Activated naive CD8-positive, alpha-beta T cell treated with anti-CD3 and anti-CD28 coated beads for 36 hours (primary cell): ENCODE data around the gene VSIG10. TPM values are rescaled to one million over a fixed set of nuclear protein-coding genes. Genes with fewer than 3 reads are reported as not detected.
A peak's percentile ranks its signal among the peaks of the same experiment; 100 is the strongest.

Experiments
- DNase-seq: peaks from one replicate; pipeline ENCODE4 v3.0.0; 2021
- H3K27ac Mint-ChIP-seq: one replicate; pipeline ENCODE4 v1.8.0; 2022; ENCODE audit warnings: mild to moderate bottlenecking, moderate library complexity, mixed read lengths
- H3K27me3 Mint-ChIP-seq: one replicate; pipeline ENCODE4 v1.8.0; 2022; ENCODE audit warnings: mild to moderate bottlenecking, mixed read lengths
- H3K36me3 Mint-ChIP-seq: one replicate; pipeline ENCODE4 v1.8.0; 2021; ENCODE audit warnings: mild to moderate bottlenecking, mixed read lengths
- H3K4me1 Mint-ChIP-seq: one replicate; pipeline ENCODE4 v1.8.0; 2021; ENCODE audit warnings: mixed read lengths
- H3K4me3 Mint-ChIP-seq: one replicate; pipeline ENCODE4 v1.8.0; 2022; ENCODE audit warnings: mild to moderate bottlenecking, moderate library complexity, mixed read lengths
- H3K9me3 Mint-ChIP-seq: one replicate; pipeline ENCODE4 v1.8.0; 2022; ENCODE audit warnings: mixed read lengths
- total RNA-seq, 2 experiments: library from RNA; stranded (reverse); gene quantifications; one replicate each; pipeline ENCODE4 v1.2.3, GENCODE V29; 2021

Gene VSIG10
- total RNA-seq, 2 experiments from 2014 or later: 5.9 TPM

DNA sequence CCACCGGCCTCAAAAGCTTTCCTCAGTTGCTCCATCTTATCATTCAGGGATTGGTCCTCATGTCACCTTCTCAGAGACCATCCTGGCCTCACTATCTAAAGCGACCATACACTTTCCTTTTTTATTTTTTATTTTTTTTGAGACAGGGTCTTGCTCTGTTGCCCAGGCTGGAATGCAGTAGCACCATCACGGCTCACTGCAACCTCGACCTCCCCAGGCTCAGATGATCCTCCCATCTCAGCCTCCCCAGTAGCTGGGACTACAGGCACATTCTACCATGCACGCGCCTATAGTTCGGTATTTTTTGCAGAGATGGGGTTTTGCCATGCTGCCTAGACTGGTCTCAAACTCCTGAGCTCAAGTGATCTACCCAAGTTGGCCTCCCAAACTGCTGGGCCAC is 45.6 kb downstream of the VSIG10 start:
- no peaks in the 10 kb centered on the region for H3K9me3 Mint-ChIP-seq
- H3K36me3 Mint-ChIP-seq: peaks cover 7% of the 10 kb centered on the region
- H3K4me1 Mint-ChIP-seq: peaks cover 36% of the 10 kb centered on the region
- no peaks in the 10 kb centered on the region for H3K27me3 Mint-ChIP-seq
- H3K4me3 Mint-ChIP-seq: no peak overlapping the region
- DNase-seq: no peak
- H3K27ac Mint-ChIP-seq: no peak overlapping the region

DNA sequence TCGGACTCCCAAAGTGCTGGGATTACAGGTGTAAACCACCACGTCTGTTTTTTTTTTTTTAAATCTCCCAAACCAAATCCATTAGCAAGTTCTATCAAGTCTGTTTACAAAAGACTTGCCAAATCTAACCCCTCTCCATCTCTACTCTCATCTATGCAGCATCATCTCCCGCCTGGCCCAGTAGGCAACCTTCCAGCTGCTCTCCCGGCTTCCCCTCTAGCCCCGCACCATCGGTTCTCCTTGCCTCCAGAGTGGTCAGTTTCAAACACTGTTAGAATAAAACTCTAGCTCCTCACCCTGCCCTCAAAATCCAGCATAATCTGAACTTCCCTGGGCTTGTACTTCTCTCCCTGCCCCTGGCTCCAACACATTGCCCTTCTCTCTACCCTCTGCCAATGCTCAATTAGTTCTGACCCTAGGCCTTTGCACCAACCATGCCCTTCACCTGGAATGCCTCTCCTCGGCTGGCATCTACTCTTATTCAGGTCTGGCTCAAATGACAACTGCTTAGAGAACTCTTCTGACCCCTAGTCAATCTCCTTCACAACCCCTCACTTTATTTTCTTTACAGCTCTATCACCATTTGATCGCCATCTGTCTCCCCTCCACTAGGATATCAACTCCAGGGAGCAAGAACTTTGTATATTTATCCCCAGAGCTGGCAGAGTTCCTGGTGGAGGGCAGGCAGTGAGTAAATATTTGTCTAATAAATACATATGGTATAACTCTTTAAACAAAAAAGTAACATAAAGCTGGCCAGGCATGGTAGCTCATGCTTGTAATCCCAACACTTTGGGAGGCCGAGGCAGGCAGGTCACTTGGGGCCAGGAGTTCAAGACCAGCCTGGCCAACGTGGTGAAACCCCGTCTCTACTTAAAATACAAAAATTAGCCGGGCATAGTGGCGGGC is 47.7 kb downstream of the VSIG10 start:
- H3K9me3 Mint-ChIP-seq: no peaks in the 10 kb centered on the region
- no peak overlapping the region for H3K27ac Mint-ChIP-seq
- H3K4me3 Mint-ChIP-seq: no peak overlapping the region
- H3K36me3 Mint-ChIP-seq: peaks cover 17% of the 10 kb centered on the region
- DNase-seq: no peak
- no peaks in the 10 kb centered on the region for H3K27me3 Mint-ChIP-seq
- peaks cover 48% of the 10 kb centered on the region for H3K4me1 Mint-ChIP-seq

DNA sequence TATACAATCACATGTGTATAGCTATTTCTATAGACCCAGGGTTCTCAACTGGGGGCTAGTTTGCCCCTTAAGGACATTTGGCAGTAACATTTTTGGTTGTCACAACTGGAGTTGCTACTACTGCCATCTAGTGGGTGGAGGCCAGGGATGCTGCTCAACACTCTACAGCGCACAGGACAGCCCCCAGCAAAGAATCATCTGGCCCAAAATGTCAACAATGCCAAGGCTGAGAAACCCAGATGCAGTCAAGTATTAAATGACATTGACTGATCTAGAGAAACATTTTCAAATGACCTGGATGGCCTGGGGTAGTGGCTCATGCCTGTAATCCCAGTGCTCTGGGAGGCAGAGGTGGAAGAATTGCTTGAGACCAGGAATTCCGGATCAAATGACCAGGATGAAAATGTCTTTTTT is 48.7 kb downstream of the VSIG10 start:
- Mint-ChIP-seq H3K27ac (no peak overlapping the region), H3K4me3 (no peak overlapping the region), H3K9me3 (no peaks in the 10 kb centered on the region), H3K4me1 (peaks cover 48% of the 10 kb centered on the region), H3K27me3 (no peaks in the 10 kb centered on the region), H3K36me3 (peaks cover 24% of the 10 kb centered on the region)
- peak; percentile 76 for DNase-seq

DNA sequence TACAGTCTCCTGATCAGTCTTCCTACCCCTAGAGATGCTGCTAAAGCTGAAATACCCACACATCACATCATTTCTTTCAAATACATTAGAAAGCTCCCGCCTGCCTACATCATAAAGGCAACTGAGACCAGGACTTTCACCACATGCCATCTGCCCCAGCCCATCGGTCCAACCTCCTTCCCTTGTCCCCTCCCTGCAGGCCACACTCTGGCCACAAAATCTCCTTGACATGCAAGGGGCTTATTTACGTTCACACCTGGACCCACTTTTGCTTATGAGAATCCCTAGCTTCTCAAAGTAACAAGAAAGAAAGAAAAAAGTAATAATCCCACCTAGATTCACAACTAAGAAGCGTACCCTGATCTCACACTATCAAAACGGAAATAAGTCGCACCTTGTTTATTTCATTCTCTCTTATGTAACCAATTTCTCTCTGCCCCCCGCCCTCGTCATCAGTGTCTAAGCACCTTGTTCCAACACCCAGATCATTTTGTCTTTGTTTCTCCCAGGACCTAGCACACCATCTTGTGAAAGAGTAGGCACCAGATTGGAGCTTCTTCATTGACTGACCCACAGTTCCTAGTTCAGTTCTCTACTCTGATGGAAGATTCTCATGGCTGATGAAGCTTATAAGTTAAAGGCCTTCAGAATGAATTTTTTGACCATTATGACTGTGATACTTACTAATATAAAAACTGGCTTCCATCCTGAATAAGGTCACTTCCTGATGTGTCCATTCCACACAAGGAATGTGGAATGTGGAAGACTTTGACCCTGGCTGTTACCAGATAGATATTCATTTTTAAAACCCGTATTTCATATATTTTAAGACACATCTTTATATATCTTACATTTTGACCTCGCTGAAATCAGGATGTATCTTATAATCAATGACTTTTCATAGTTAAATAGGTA is 50.5 kb downstream of the VSIG10 start:
- Mint-ChIP-seq H3K27ac (peak overlapping the region; percentile 35), H3K36me3 (peaks cover 25% of the 10 kb centered on the region), H3K4me1 (peaks cover 31% of the 10 kb centered on the region), H3K4me3 (no peak overlapping the region), H3K27me3 (no peaks in the 10 kb centered on the region), H3K9me3 (no peaks in the 10 kb centered on the region)
- no peak for DNase-seq

DNA sequence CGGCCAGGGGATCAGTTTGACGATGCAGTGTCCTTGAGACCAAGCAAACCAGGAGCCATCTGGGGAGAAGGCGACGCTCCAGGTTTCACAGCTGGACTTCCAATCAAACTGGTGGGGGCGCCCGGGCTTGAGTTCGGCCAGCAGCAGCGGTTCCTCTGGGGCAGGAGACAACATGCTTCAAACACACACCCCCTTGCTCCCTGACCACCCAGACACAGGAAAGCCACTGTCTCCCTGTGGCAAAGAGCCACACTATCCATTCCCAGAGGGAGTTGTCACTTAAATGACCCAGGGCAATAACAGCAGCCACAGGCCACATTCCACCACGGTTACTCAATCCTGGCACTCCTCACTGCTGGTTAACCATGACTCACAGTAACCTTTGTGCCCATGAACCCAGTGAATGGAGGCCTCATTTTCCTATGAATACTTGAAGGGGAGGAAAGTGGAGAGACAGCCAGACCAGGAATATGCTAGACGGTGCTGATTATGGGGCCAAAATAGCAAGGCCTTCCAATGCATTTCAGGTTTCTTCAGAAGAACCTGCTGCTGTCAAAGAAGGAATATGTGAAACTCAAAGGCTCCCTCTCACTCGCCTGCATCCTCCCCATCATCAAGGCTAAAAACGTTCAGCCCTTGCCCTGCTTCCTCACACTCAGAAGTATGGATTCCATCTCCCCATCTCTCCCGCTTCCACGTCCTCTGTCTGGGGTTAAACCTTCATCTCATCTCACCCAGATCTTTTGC is 51.3 kb downstream of the VSIG10 start:
- Mint-ChIP-seq H3K27me3 (no peaks in the 10 kb centered on the region), H3K27ac (peak overlapping the region; percentile 54), H3K4me3 (no peak overlapping the region), H3K9me3 (no peaks in the 10 kb centered on the region), H3K4me1 (peaks cover 31% of the 10 kb centered on the region), H3K36me3 (peaks cover 25% of the 10 kb centered on the region)
- no peak for DNase-seq

DNA sequence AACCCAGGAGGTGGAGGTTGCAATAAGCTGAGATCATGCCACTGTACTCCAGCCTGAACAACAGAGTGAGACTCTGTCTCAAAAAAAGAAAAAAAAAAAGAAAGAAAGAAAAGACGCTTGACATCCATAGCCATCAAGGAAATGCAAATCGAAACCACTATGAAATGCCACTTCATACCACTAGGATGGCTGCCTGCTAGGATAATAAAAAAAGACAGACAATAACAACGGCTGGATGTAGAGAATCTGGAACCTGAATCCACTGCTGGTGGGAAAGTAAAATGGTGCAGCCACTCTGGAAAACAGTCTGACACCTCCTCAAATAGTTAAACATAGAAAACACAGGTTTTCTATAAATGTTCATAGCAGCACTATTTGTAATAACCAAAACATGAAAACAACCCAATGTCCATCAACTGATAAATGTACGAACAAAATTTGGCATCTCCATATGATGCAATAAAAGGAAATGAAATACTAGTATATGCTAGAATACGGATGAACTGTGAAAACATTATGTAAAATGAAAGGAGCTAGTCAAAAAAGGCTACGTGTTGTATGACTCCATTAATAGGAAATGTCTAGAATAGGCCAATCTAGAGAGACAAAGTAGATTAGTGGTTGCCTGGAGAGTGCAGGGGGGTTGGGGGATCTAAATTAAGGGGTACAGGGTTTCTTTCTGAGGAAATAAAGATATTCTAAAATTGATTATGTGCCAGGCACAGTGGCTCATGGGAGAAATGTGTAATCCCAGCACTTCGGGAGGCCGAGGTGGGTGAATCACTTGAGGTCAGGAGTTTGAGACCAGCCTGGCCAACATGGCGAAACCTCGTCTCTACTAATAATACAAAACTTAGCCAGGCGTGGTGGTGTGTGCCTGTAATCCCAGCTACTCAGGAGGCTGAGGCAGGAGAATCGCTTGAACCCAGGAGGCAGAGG is 52.6 kb downstream of the VSIG10 start:
- peaks cover 31% of the 10 kb centered on the region for H3K36me3 Mint-ChIP-seq
- peaks cover 32% of the 10 kb centered on the region for H3K4me1 Mint-ChIP-seq
- peak overlapping the region; percentile 51 for H3K27ac Mint-ChIP-seq
- no peaks in the 10 kb centered on the region for H3K9me3 Mint-ChIP-seq
- H3K27me3 Mint-ChIP-seq: no peaks in the 10 kb centered on the region
- DNase-seq: no peak
- no peak overlapping the region for H3K4me3 Mint-ChIP-seq

DNA sequence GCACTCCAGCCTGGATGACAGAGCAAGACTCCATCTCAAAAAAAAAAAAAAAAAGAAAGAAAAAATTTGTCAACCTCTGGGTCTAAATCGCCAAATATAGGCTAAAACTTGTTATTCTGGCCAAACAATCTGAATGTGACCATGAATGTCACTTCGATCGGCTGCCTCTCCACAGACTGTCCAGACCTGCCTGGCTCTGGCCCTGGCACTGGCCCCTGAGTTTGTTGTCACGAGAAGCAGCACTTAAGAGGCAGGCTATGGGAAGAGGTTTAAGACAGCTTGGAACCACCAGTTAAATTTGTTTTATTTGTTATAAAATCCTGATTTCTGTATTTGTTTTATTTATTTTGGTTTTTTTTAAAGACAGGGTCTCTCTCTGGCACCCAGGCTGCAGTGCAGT is 57.4 kb downstream of the VSIG10 start:
- Mint-ChIP-seq H3K36me3 (peaks cover 59% of the 10 kb centered on the region), H3K4me1 (peaks cover 36% of the 10 kb centered on the region), H3K27ac (peak overlapping the region; percentile 92), H3K4me3 (no peak overlapping the region), H3K9me3 (no peaks in the 10 kb centered on the region), H3K27me3 (no peaks in the 10 kb centered on the region)
- DNase-seq: no peak

DNA sequence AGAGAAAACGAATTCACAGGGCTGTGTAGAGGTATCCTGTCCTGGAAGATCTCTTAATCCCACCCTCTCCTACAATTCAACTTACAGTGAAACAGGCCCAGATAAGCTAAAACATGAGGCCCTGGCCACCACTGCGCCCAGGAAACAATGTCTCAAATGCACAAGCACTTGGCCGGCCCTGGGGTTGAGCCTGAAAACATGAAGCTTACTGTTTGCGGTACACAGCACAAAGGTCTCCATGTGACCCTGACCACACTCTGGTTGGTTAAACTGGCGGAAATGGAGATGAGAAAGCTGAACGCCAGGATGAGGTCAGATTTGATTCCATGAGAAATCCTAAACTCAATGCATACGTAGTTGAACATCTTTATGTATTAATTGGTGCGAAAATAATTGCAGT is 59.2 kb downstream of the VSIG10 start:
- no peaks in the 10 kb centered on the region for H3K27me3 Mint-ChIP-seq
- H3K4me1 Mint-ChIP-seq: peaks cover 31% of the 10 kb centered on the region
- peak overlapping the region; percentile 92 for H3K27ac Mint-ChIP-seq
- no peak for DNase-seq
- H3K9me3 Mint-ChIP-seq: no peaks in the 10 kb centered on the region
- peak overlapping the region; percentile 37 for H3K4me3 Mint-ChIP-seq
- H3K36me3 Mint-ChIP-seq: peaks cover 58% of the 10 kb centered on the region

DNA sequence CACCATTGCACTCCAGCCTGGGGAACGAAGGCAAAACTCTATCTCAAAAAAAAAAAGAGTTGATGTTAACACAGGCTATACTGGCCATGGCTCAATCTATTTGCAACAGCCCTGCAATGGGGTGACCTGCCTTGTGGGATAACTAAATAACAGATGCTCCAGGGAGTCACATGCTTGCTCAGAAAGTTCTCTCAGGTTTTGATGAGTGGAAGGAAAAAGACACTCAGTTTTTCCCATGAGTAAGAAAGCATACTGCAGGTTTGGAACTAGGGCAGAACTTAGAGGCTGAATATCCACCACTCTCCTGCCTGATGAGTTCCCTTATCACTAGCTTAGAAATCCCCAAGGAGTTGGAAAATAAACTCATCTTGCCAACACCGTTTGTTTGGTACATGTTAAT is 59.7 kb downstream of the VSIG10 start:
- H3K4me3 Mint-ChIP-seq: peak overlapping the region; percentile 37
- peak overlapping the region; percentile 92 for H3K27ac Mint-ChIP-seq
- peaks cover 31% of the 10 kb centered on the region for H3K4me1 Mint-ChIP-seq
- H3K27me3 Mint-ChIP-seq: no peaks in the 10 kb centered on the region
- no peak for DNase-seq
- H3K36me3 Mint-ChIP-seq: peaks cover 60% of the 10 kb centered on the region
- H3K9me3 Mint-ChIP-seq: no peaks in the 10 kb centered on the region

DNA sequence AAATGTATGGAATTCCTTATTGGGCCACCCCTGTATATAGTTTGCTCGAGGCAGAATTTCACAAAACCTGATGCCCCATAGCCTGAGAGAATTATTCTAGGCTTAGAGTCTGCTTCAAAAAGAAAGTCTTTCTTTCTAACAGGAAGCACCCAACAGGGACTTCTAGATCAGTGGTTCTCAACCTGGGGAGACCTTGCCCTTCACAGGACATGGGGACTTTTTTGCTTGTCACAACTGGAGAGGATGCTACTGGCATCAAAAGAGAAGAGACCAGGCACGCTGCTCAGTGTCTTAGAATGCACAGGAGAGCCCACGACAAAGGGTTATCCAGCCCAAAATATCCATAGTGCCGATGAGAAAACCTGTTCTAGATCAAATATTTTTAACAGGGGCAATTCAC is 61.7 kb downstream of the VSIG10 start:
- peak overlapping the region; percentile 38 for H3K27ac Mint-ChIP-seq
- H3K27me3 Mint-ChIP-seq: no peaks in the 10 kb centered on the region
- peaks cover 33% of the 10 kb centered on the region for H3K4me1 Mint-ChIP-seq
- no peak overlapping the region for H3K4me3 Mint-ChIP-seq
- H3K36me3 Mint-ChIP-seq: peaks cover 67% of the 10 kb centered on the region
- no peaks in the 10 kb centered on the region for H3K9me3 Mint-ChIP-seq
- DNase-seq: no peak

DNA sequence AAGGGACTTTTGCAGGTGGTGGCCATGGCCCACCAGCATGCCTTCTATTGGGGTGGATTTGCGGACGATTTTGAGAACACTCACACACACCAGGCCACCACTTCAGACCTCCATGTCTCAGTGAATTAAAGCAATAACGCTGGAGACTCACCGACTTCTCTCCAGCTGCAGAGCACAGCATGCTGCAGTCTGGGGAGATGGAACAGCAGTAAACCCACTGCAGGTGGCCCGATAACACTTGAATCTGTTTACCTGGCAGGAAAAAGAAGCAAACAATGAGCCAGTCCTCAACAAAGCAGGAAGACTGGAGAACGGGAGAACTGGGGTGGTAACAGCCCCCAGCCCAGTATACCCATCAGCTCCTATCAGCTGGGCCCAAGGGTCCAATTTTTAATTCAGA is 65.7 kb downstream of the VSIG10 start:
- Mint-ChIP-seq H3K9me3 (peaks cover 2% of the 10 kb centered on the region), H3K4me1 (peaks cover 42% of the 10 kb centered on the region), H3K4me3 (no peak overlapping the region), H3K36me3 (peaks cover 74% of the 10 kb centered on the region), H3K27ac (no peak overlapping the region), H3K27me3 (no peaks in the 10 kb centered on the region)
- no peak for DNase-seq

DNA sequence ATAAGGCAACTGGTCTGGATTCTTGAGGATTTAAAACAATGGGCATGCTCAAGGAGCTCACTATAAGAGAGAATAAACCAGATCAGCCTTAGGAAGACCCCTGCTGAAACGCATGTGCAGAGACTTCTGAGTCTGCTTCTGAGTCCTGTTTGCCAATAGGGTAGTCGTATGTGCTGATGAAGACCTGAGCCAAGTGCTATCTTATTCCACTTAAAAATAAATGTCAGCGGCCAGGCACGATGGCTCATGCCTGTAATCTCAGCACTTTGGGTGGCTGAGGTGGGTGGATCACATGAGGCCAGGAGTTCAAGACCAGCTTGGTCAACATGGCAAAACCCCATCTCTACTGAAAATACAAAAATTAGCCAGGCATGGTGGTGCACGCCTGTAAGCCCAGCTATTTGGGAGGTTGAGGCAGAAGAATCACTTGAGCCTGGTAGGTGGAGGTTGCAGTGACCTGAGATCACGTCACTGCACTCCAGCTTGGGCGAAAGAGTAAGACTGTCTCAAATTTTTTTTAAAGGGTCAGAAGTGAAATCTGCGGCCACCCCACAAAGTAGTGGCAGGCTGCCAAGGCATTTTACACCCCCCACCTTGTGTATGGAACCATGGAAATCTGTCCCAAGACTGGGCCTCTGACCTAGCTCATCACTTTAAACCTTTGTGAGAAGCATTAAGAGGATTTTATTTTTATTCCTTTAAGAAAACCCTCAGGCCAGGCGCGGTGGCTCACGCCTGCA is 67.0 kb downstream of the VSIG10 start:
- Mint-ChIP-seq H3K27me3 (no peaks in the 10 kb centered on the region), H3K27ac (peak overlapping the region; percentile 92), H3K36me3 (peaks cover 70% of the 10 kb centered on the region), H3K4me3 (peak overlapping the region; percentile 10), H3K9me3 (peaks cover 2% of the 10 kb centered on the region), H3K4me1 (peaks cover 42% of the 10 kb centered on the region)
- DNase-seq: no peak

DNA sequence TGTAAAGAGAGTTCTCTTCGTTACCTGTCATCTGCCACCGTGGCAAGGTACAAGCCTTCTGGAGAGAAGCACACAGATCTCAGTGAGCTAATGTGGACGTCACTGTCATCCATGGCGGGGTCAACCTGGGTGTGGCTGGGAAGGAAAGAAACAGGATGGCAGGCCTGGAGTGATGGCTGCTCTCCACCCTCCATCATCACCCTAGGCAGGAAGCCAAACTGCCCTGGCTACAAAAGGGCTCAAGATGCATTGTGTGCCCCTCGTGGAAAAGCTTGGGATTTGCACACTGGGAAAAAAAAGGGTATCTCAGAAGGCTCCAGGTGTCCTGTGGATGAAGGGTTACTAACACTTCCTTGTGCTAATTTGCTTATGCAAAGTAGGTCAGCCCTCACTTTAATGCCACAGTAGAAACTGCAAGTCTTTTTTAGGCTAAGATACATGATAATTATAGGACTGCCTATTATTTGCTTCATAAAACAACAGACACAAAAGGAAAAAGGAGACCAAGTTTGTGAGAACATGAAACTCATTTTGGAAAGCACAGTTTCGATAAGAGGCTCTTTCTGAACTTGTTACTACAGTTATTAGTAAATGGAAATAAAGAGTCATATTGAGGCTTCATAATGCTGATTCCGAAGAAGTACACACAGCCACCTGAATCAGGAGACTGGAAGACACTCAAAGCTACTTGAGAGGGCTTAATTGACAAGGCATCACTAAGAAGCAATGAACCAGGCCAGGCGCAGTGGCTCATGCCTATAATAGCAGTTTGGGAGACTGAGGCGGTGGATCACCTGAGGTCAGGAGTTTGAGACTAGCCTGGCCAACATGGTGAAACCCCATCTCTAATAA is 68.4 kb downstream of the VSIG10 start:
- DNase-seq: no peak
- Mint-ChIP-seq H3K9me3 (peaks cover 2% of the 10 kb centered on the region), H3K4me1 (peaks cover 42% of the 10 kb centered on the region), H3K4me3 (peak overlapping the region; percentile 7), H3K36me3 (peaks cover 64% of the 10 kb centered on the region), H3K27ac (peak overlapping the region; percentile 92), H3K27me3 (no peaks in the 10 kb centered on the region)
